GM19467 (cell line): ENCODE data around the gene CACNA1B.
"Not testable (repeated sequence)": the region's sequence is repeated elsewhere in the genome, so short reads cannot be mapped to it uniquely, and the experiment has no call there.

Experiments
- ATAC-seq: cut with Tn5 transposase; IDR thresholded peaks from one replicate; pipeline ENCODE4 v1.9.1; 2021; ENCODE audit warnings: mild to moderate bottlenecking, moderate library complexity; ENCODE audit not compliant: unreplicated experiment

CACNA1B gene

DNA sequence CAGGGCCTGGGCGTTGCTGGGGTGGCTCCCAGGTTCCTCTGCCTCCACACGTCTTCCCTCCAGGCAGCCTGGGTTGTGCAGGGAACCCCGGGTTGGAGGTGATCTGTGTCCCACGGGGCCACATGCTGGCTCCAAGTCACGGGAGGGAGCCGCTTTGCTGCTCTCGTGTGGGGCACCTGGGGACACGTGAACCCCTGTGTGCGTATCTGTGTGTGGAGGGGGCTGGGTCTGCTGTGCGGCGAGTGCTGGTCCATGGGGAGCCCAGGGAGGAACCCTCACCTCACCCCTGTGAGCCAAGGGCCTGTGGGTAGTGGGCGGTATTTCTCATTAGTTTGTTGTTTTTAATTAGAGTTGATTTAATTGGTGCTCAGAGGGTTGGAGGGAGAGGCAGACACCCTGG is 7.5 kb downstream of the CACNA1B start:
- ATAC-seq = not testable (repeated sequence)

GRCh38 chr9:137888621-137889020 is 11.0 kb downstream of the CACNA1B start:
- not testable (repeated sequence) for ATAC-seq

- not testable (repeated sequence) for ATAC-seq
Measured at GRCh38 chr9:137889966-137890365, 12.4 kb downstream of the CACNA1B start.

GRCh38 chr9:137890768-137891587 is 13.4 kb downstream of the CACNA1B start:
- ATAC-seq = not testable (repeated sequence)

DNA sequence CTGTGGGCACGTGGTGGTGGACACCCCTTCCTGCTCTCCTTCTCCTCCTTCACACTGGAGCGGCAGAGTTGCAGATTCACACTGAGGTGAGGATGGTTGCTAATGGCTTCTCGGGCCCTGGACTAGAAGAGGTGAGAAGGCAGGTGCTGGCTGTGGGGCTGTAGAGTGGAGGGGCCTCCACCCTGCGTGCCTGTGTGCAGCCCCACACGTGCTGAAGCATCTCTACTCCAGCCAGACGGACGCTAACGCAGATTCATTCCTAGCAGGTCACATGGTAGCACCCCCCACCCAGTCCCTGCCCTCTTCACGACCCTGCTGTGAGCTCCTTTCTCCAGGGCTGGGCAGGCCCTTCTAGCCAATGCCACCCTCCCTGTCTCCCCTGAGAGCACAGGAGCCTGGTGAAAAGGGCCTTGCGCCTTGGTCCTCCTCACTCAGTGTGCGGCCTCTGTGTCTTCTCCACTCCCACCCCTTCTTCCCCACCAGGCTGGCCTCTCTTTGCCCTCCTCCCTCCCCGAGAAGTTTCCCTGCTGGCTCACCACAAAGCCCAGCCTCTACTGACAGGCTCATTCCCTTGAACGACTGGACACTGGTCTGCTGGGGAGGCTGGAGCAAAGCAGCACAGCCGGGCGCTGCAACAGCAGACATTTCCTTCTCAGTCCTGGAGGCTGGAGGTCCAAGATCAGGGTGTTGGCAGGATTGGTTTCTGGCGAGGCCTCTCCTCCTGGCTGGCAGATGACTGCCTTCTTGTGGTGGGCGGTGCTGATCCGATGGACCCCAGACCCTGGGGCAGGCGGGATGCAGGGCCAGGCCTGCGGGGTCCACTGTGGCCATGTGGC is 14.2 kb downstream of the CACNA1B start:
- ATAC-seq = no peak

- ATAC-seq = no peak
Measured at GRCh38 chr9:137892424-137893191, 15.0 kb downstream of the CACNA1B start.

- no peak for ATAC-seq
Measured at GRCh38 chr9:137893670-137894069, 16.1 kb downstream of the CACNA1B start.

- ATAC-seq = no peak
Measured at GRCh38 chr9:137899551-137900360, 22.2 kb downstream of the CACNA1B start.

- no peak for ATAC-seq
Measured at GRCh38 chr9:137900584-137901310, 23.2 kb downstream of the CACNA1B start.

GRCh38 chr9:137902646-137903045 is 25.1 kb downstream of the CACNA1B start:
- ATAC-seq = no peak

DNA sequence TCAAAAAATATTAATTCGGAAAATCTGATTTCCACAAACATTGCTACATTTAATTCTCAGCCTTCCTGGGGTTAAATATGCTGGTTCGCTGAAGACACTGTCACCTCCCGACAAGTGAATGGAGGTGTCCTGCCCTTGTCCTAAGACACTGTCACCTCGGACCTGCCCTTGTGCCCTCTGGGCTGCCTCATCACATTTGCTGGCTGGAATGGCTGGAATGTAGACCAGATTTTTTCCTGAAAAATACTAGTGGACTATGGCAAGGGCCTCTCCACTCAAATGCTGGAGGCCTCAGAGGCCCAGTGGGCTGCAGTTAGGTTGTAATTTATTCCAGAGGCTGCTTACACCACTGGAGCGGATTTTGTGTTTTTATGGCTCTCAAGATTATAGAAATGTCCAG is 28.2 kb downstream of the CACNA1B start:
- ATAC-seq = no peak

DNA sequence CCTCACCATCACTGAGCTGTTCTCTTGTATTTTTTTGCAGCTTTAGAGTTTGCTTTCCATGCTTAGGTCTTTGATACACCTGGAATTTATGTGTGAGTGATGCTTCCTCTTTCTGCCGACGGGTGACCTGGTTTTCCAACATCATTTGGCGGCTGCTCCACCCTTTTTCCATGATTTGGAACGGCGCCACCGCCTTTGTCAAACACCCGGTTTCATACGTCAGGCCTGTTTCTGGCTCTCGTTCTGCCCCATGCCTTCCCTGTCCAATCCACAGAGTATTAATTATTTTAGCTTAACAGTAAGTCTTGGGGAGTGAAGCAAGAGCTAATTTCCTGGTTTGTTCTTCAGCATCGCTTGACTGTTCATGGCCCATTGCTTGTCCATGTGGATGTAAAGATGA is 30.2 kb downstream of the CACNA1B start:
- ATAC-seq = no peak

DNA sequence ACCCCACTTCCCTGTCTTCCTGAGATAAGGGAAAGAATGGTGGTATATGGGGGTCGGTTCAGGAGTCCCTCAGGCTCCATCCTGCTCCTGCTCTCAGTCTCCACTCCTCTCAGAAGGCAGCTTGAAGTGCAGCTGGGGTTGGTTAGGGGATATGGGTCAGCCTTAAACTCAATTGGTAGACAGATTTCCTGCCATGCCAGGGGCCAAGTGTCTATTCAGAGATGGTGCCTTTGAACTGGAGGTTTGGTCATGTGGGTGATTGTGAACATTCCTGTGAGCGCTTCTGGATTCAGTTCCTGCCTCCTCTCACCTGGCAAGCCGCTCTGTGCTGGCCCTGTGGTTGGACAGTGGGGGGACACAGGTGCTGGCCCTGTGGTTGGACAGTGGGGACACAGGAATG is 35.1 kb downstream of the CACNA1B start:
- ATAC-seq = no peak

GRCh38 chr9:137913132-137913531 is 35.5 kb downstream of the CACNA1B start:
- no peak for ATAC-seq

DNA sequence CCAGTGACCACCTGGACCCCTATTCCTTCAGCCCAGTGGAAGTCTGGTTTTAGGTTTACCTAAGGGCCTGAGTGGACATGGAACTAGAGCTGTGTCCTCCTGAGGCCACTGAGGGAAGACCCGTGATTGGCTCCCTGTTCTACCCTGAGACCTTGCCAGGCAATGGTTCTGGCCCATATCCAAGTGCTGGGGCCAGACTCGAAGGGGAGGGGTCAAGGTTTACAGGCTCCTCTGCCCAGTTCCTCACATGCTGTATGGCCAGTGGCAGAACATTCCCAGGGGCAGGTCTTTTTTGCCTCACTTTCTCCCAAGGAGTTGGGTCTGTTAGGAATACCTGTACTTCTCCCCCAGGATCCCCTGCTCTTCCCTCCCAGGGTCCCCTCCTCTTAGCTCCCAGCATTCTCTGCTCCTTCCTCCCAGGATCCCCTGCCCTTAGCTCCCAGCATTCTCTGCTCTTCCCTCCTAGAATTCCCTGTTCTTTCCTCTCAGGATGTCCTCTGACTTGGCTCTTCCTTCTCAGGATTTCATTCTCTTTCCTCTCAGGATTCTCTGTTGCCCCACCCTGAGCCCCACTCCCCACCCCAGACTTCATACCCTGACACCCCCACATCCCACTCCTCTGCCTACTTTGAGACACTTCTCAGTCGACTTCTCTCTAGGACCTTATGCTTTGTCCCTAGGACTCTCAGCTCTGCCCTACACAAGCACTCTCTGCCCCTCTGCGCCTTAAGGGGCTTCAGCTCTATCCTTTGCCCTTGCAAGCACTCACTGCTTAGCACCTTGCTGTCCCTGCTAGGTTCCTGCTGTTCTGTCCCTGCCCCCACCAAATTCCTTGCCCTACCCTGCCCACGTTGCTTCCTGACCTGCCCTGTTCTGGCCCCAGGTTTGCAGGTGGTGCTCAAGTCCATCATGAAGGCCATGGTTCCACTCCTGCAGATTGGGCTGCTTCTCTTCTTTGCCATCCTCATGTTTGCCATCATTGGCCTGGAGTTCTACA is 36.5 kb downstream of the CACNA1B start:
- no peak for ATAC-seq

DNA sequence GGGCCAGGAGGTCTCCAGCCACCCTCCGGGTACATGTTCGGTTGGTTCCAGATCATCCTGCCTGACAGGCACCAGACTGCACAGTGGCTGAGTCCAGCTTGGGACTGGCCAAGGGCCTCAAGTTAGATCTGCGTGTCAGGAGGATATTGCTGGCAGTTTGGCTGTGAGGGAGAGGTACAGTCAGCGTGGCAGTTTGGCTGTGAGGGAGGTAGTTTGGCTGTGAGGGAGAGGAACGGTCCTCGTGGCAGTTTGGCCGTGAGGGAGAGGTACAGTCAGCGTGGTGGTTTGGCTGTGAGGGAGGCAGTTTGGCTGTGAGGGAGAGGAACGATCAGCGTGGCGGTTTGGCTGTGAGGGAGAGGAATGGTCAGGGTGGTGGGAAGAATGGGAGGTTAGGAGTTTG is 39.0 kb downstream of the CACNA1B start:
- ATAC-seq = no peak

DNA sequence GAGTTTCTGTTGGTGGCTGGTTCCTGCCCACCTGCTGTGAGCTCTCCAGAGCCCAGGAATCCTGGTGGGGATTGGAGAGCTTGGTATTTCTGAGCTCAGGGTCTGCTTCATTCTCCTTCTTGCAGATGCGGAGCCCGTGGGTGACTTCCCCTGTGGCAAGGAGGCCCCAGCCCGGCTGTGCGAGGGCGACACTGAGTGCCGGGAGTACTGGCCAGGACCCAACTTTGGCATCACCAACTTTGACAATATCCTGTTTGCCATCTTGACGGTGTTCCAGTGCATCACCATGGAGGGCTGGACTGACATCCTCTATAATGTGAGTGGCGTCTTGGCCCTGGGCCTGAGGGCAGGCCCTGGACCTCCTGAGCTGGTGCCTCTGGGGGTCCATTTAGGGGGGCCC is 39.5 kb downstream of the CACNA1B start:
- ATAC-seq = no peak

GRCh38 chr9:137917795-137918194 is 40.2 kb downstream of the CACNA1B start:
- ATAC-seq = no peak
